Parathyroid adenoma (tissue), 2 donors: ENCODE results near the gene SYNRG.

Source experiments
- H2AFZ ChIP-seq: fragments of 300-600 bp; sonication (generic); one replicate; pipeline ENCODE4 v1.7.0; 2017; ENCODE audit warnings: antibody characterized with exemption, mild to moderate bottlenecking
- H3K27ac ChIP-seq: fragments of 300-600 bp; sonication (generic); one replicate; pipeline ENCODE4 v1.7.0; 2017
- H3K27me3 ChIP-seq: fragments of 300-600 bp; sonication (generic); one replicate; pipeline ENCODE4 v1.7.0; 2017; ENCODE audit warnings: low read length; ENCODE audit not compliant: control insufficient read depth, insufficient read depth
- H3K36me3 ChIP-seq: fragments of 300-600 bp; sonication (generic); one replicate; pipeline ENCODE4 v1.7.0; 2017; ENCODE audit warnings: low read length; ENCODE audit not compliant: control insufficient read depth, insufficient read depth
- H3K4me1 ChIP-seq: fragments of 300-600 bp; sonication (generic); one replicate; pipeline ENCODE4 v1.7.0; 2017; ENCODE audit warnings: control low read depth
- H3K4me2 ChIP-seq: fragments of 300-600 bp; sonication (generic); one replicate; pipeline ENCODE4 v1.7.0; 2017; ENCODE audit warnings: low read length
- H3K4me3 ChIP-seq: fragments of 300-600 bp; sonication (generic); one replicate; pipeline ENCODE4 v1.7.0; 2017; ENCODE audit warnings: low read depth, low read length
- H3K79me2 ChIP-seq: fragments of 300-600 bp; sonication (generic); one replicate; pipeline ENCODE4 v1.7.0; 2017; ENCODE audit warnings: control low read depth
- H3K9ac ChIP-seq: fragments of 300-600 bp; sonication (generic); one replicate; pipeline ENCODE4 v1.7.0; 2017; ENCODE audit warnings: mild to moderate bottlenecking
- H3K9me3 ChIP-seq: fragments of 300-600 bp; sonication (generic); one replicate; pipeline ENCODE4 v1.7.0; 2017; ENCODE audit warnings: low read length; ENCODE audit not compliant: control insufficient read depth
- TF ChIP-seq, protein P1 (sequence below): fragments of 300-600 bp; sonication (generic); IDR thresholded peaks from one replicate; pipeline ENCODE4 v1.7.0; 2017; ENCODE audit warnings: antibody characterized with exemption, mild to moderate bottlenecking
- donor health status: primary hyperparathyroidism.

SYNRG gene

GRCh38 chr17:37605081-37605480, 4.1 kb downstream of the SYNRG start:
- Histone ChIP-seq H3K4me1 (peaks cover 4% of the 10 kb centered on the region), H3K36me3 (no peaks in the 10 kb centered on the region), H3K9ac (no peak overlapping the region), H3K4me2 (no peak overlapping the region), H3K27me3 (no peaks in the 10 kb centered on the region), H3K27ac (no peak overlapping the region), H3K9me3 (no peaks in the 10 kb centered on the region), H2AFZ (no peak overlapping the region), H3K79me2 (peaks cover 41% of the 10 kb centered on the region), H3K4me3 (no peak overlapping the region)
- TF ChIP-seq, protein P1, sequence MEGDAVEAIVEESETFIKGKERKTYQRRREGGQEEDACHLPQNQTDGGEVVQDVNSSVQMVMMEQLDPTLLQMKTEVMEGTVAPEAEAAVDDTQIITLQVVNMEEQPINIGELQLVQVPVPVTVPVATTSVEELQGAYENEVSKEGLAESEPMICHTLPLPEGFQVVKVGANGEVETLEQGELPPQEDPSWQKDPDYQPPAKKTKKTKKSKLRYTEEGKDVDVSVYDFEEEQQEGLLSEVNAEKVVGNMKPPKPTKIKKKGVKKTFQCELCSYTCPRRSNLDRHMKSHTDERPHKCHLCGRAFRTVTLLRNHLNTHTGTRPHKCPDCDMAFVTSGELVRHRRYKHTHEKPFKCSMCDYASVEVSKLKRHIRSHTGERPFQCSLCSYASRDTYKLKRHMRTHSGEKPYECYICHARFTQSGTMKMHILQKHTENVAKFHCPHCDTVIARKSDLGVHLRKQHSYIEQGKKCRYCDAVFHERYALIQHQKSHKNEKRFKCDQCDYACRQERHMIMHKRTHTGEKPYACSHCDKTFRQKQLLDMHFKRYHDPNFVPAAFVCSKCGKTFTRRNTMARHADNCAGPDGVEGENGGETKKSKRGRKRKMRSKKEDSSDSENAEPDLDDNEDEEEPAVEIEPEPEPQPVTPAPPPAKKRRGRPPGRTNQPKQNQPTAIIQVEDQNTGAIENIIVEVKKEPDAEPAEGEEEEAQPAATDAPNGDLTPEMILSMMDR = no peak

DNA sequence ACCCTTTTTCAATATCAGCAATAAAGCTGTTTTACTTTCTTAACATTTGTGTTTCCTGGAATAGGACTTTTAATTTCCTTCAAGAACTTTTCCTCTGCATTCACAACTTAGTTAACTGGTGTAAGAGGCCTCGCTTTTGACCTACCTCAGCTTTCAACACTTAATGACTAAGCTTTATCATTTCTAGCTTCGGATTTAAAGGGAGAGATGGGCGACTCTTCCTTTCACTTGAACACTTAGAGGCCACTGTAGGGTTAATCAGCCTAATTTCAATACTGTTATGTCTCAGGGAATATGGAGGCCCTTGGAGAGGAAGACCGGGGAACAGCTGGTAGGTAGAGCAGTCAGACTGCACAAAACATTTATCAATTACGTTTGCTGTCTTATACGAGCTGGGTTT, 4.7 kb downstream of the SYNRG start:
- Histone ChIP-seq H3K4me3 (no peak overlapping the region), H3K4me1 (peaks cover 4% of the 10 kb centered on the region), H3K27ac (no peak overlapping the region), H3K27me3 (no peaks in the 10 kb centered on the region), H3K79me2 (peaks cover 41% of the 10 kb centered on the region), H2AFZ (no peak overlapping the region), H3K9ac (no peak overlapping the region), H3K36me3 (no peaks in the 10 kb centered on the region), H3K4me2 (no peak overlapping the region), H3K9me3 (no peaks in the 10 kb centered on the region)
- TF ChIP-seq, protein P1 = no peak

DNA sequence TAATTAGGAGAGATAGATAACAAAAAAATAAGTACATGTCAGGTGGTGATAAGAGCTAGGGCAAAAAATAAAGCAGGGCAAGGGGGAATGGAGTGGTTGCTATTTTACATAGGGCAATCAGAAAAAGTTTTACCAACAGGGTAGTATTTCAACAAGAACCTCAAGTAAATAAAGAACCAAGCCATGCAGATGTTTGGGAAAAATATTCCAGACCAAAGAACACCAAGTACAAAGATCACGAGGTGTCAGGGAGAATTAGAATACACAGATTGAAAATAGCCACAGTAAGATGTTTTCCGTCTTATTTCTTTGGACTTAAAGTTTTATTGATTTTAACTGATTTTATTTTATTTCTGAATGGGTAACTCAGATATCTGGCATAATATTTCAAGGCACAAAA, 11.1 kb downstream of the SYNRG start:
- no peak overlapping the region for H2AFZ ChIP-seq
- no peak overlapping the region for H3K9ac ChIP-seq
- no peak overlapping the region for H3K4me2 ChIP-seq
- H3K27me3 ChIP-seq = no peaks in the 10 kb centered on the region
- peaks cover 21% of the 10 kb centered on the region for H3K79me2 ChIP-seq
- no peaks in the 10 kb centered on the region for H3K36me3 ChIP-seq
- no peaks in the 10 kb centered on the region for H3K4me1 ChIP-seq
- no peak overlapping the region for H3K4me3 ChIP-seq
- H3K27ac ChIP-seq = no peak overlapping the region
- no peaks in the 10 kb centered on the region for H3K9me3 ChIP-seq
- TF ChIP-seq, protein P1 = no peak

DNA sequence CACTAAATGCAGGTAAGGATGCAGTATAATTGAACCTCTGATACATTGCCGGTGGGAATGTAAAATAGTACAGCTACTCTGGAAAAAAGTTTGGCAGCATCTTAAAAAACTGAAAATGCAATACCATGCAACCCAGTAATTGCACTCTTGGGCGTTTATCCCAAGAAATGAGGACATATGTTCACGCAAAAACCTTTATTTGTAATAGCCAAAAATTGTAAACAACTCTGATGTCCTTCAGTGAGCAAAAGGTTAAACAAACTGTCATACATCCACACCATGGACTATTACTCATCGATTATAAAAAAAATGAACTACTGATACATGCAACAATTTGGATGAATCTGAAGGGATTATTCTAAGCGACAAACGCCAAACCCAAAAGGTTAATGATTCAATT, 16.9 kb downstream of the SYNRG start:
- H3K9ac ChIP-seq = no peak overlapping the region
- no peak overlapping the region for H3K4me2 ChIP-seq
- H3K9me3 ChIP-seq = no peaks in the 10 kb centered on the region
- H3K4me1 ChIP-seq = no peaks in the 10 kb centered on the region
- TF ChIP-seq, protein P1 = no peak
- no peak overlapping the region for H2AFZ ChIP-seq
- H3K27me3 ChIP-seq = no peaks in the 10 kb centered on the region
- H3K79me2 ChIP-seq = peaks cover 12% of the 10 kb centered on the region
- H3K4me3 ChIP-seq = no peak overlapping the region
- H3K27ac ChIP-seq = no peak overlapping the region
- no peaks in the 10 kb centered on the region for H3K36me3 ChIP-seq

DNA sequence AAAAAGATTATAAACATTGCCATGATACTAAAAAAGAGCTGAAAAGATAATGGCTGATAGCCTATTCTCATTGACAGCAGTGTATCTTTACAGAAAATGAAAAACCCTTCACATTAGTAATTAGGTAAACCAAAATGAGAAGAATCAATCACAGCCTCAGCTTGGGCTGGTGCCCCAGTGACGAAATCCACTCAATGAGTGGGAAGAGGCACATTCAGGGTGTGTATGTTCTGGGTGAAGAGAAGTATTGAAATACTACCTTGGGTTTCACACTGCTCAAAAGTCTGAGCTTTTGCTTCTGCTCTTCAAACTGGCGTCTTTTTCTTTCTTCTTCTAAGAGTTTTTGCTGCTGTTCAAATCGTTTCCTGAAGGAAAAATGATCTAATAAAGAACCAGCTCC, 24.2 kb downstream of the SYNRG start:
- no peak overlapping the region for H3K4me2 ChIP-seq
- no peaks in the 10 kb centered on the region for H3K79me2 ChIP-seq
- H3K4me3 ChIP-seq = no peak overlapping the region
- H3K9me3 ChIP-seq = no peaks in the 10 kb centered on the region
- no peak overlapping the region for H3K27ac ChIP-seq
- H3K9ac ChIP-seq = no peak overlapping the region
- TF ChIP-seq, protein P1 = no peak
- H3K36me3 ChIP-seq = no peaks in the 10 kb centered on the region
- H3K4me1 ChIP-seq = no peaks in the 10 kb centered on the region
- no peaks in the 10 kb centered on the region for H3K27me3 ChIP-seq
- no peak overlapping the region for H2AFZ ChIP-seq
